Progenitor cell of endocrine pancreas (in vitro differentiated cells): ENCODE measurements around the gene ITSN2. TPM values are rescaled to one million over a fixed set of nuclear protein-coding genes. Genes with fewer than 3 reads are reported as not detected.

Experiments used
- DNase-seq: peaks from one replicate; pipeline ENCODE4 v3.0.0; 2021; ENCODE audit warnings: low spot score; ENCODE audit not compliant: unreplicated experiment
- H3K27ac Mint-ChIP-seq: 2 replicates; pipeline ENCODE4 v1.8.0; 2021; ENCODE audit warnings: mild to moderate bottlenecking, moderate library complexity, mixed read lengths
- H3K27me3 Mint-ChIP-seq: 2 replicates; pipeline ENCODE4 v1.8.0; 2021; ENCODE audit warnings: mixed read lengths
- H3K36me3 Mint-ChIP-seq: 2 replicates; pipeline ENCODE4 v1.8.0; 2022; ENCODE audit warnings: mixed read lengths; ENCODE audit not compliant: insufficient read depth
- H3K4me1 Mint-ChIP-seq: 2 replicates; pipeline ENCODE4 v1.8.0; 2021; ENCODE audit warnings: low read depth, mixed read lengths
- H3K4me3 Mint-ChIP-seq: 2 replicates; pipeline ENCODE4 v1.8.0; 2021; ENCODE audit warnings: low read depth, mild to moderate bottlenecking, moderate library complexity, mixed read lengths
- H3K9me3 Mint-ChIP-seq: 2 replicates; pipeline ENCODE4 v1.8.0; 2021; ENCODE audit warnings: low read depth, mixed read lengths
- CTCF ChIP-seq: fragments of 200-600 bp; sonication (generic); IDR thresholded peaks from one replicate; pipeline ENCODE4 v1.5.0; 2021; ENCODE audit warnings: antibody characterized with exemption, mild to moderate bottlenecking; ENCODE audit not compliant: unreplicated experiment
- total RNA-seq: library from RNA; stranded (reverse); gene quantifications from 2 replicates; pipeline ENCODE4 v1.2.1, GENCODE V29; 2021

ITSN2 gene
- total RNA-seq, 1 donor from 2014 or later, result 26.7 TPM

GRCh38 chr2:24273598-24273997, 86.7 kb downstream of the ITSN2 start:
- H3K36me3 Mint-ChIP-seq, result peaks cover 16% of the 10 kb centered on the region
- TF ChIP-seq CTCF, result no peak
- H3K9me3 Mint-ChIP-seq, result no peaks in the 10 kb centered on the region
- peaks cover 23% of the 10 kb centered on the region for H3K4me1 Mint-ChIP-seq
- H3K4me3 Mint-ChIP-seq, result no peak overlapping the region
- H3K27ac Mint-ChIP-seq, result no peak overlapping the region
- DNase-seq, result no peak
- H3K27me3 Mint-ChIP-seq, result no peaks in the 10 kb centered on the region

- no peak for TF ChIP-seq CTCF
- DNase-seq, result no peak
- Mint-ChIP-seq H3K27me3 (no peaks in the 10 kb centered on the region), H3K4me3 (no peak overlapping the region), H3K36me3 (peaks cover 14% of the 10 kb centered on the region), H3K9me3 (no peaks in the 10 kb centered on the region), H3K27ac (no peak overlapping the region), H3K4me1 (peaks cover 23% of the 10 kb centered on the region)
Observed at GRCh38 chr2:24272907-24273306, 87.4 kb downstream of the ITSN2 start.

- TF ChIP-seq CTCF, result no peak
- Mint-ChIP-seq H3K27ac (no peak overlapping the region), H3K4me1 (peaks cover 23% of the 10 kb centered on the region), H3K9me3 (no peaks in the 10 kb centered on the region), H3K36me3 (peaks cover 14% of the 10 kb centered on the region), H3K27me3 (no peaks in the 10 kb centered on the region), H3K4me3 (no peak overlapping the region)
- DNase-seq, result no peak
Observed at GRCh38 chr2:24272161-24272802, 88.1 kb downstream of the ITSN2 start.

- TF ChIP-seq CTCF, result no peak
- no peaks in the 10 kb centered on the region for H3K27me3 Mint-ChIP-seq
- H3K27ac Mint-ChIP-seq, result no peak overlapping the region
- no peak overlapping the region for H3K4me3 Mint-ChIP-seq
- H3K9me3 Mint-ChIP-seq, result no peaks in the 10 kb centered on the region
- H3K4me1 Mint-ChIP-seq, result peaks cover 17% of the 10 kb centered on the region
- no peak for DNase-seq
- H3K36me3 Mint-ChIP-seq, result peaks cover 17% of the 10 kb centered on the region
Observed at GRCh38 chr2:24269265-24269664, 91.1 kb downstream of the ITSN2 start.

GRCh38 chr2:24265212-24265611, 95.1 kb downstream of the ITSN2 start:
- DNase-seq, result no peak
- H3K27me3 Mint-ChIP-seq, result no peaks in the 10 kb centered on the region
- peaks cover 5% of the 10 kb centered on the region for H3K36me3 Mint-ChIP-seq

More at GRCh38 chr2:24265212-24265611, 95.1 kb downstream of the ITSN2 start:
- H3K9me3 Mint-ChIP-seq, result no peaks in the 10 kb centered on the region
- TF ChIP-seq CTCF, result no peak
- H3K4me1 Mint-ChIP-seq, result peaks cover 3% of the 10 kb centered on the region
- H3K4me3 Mint-ChIP-seq, result no peak overlapping the region
- no peak overlapping the region for H3K27ac Mint-ChIP-seq
